Astrocyte of the spinal cord (primary cell): ENCODE results near the gene PPP1R3D.

Experiments
- DNase-seq: peaks from one replicate; pipeline ENCODE4 v3.0.0; 2011; ENCODE audit warnings: low read depth, low spot score
- H3K4me3 ChIP-seq: 2 replicates; pipeline ENCODE4 v1.5.1; 2011; ENCODE audit warnings: low read depth, mild to moderate bottlenecking, low read length, moderate library complexity
- in situ Hi-C: cut with HindIII; loops from 2 replicates; pipeline ENCODE4 v1.10.0; 2017; ENCODE audit warnings: low sequenced_read_pairs
- TF ChIP-seq, protein P1 (sequence below): IDR thresholded peaks from 2 replicates; pipeline ENCODE4 v1.5.1; 2012; ENCODE audit warnings: low read depth, mild to moderate bottlenecking, low read length, inconsistent platforms

Gene PPP1R3D, protein sequence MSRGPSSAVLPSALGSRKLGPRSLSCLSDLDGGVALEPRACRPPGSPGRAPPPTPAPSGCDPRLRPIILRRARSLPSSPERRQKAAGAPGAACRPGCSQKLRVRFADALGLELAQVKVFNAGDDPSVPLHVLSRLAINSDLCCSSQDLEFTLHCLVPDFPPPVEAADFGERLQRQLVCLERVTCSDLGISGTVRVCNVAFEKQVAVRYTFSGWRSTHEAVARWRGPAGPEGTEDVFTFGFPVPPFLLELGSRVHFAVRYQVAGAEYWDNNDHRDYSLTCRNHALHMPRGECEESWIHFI

GRCh38 chr20:59940129-59940955 is at the start of gene PPP1R3D, which contains the start of gene FAM217B:
TSS of gene PPP1R3D (minus strand) at chr20:59940305. CDS start at chr20:59939931, 374 bp downstream.
TSS of gene FAM217B (plus strand) at chr20:59940389. CDS start at chr20:59943944, 3,555 bp downstream.
- TF ChIP-seq, protein P1, sequence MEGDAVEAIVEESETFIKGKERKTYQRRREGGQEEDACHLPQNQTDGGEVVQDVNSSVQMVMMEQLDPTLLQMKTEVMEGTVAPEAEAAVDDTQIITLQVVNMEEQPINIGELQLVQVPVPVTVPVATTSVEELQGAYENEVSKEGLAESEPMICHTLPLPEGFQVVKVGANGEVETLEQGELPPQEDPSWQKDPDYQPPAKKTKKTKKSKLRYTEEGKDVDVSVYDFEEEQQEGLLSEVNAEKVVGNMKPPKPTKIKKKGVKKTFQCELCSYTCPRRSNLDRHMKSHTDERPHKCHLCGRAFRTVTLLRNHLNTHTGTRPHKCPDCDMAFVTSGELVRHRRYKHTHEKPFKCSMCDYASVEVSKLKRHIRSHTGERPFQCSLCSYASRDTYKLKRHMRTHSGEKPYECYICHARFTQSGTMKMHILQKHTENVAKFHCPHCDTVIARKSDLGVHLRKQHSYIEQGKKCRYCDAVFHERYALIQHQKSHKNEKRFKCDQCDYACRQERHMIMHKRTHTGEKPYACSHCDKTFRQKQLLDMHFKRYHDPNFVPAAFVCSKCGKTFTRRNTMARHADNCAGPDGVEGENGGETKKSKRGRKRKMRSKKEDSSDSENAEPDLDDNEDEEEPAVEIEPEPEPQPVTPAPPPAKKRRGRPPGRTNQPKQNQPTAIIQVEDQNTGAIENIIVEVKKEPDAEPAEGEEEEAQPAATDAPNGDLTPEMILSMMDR: peak; percentile 18
- H3K4me3 ChIP-seq: peak within 1 kb of the TSS; percentile 80
- in situ Hi-C loops: no loop called here
- peak; percentile 99 for DNase-seq

GRCh38 chr20:59988141-59988540 is 48.0 kb upstream of the PPP1R3D start:
- in situ Hi-C loops: no loop called here
- TF ChIP-seq, protein P1: no peak

DNA sequence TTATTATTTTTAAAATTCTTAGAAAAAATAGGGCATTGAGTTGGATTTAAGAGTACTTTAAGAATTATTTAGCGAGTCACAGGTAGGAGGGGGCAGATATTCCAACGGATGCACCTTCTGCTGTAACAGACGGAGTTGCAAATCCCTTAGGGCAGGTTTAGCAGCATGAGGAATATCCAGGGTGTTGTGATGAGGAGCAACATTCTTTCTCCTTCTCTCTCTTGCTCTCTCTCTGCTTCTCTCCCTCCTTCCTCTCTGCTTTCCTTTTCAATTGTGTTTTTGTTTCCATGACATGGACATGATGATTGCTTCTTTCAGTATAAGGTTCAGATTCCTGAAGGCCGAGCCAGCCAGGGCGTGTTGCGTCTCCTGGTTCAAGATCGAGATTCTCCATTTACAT is 47.0 kb upstream of the PPP1R3D start:
- DNase-seq: no peak
- in situ Hi-C loops: no loop called here
- no peak overlapping the region for H3K4me3 ChIP-seq
- TF ChIP-seq, protein P1: no peak

More at GRCh38 chr20:59988141-59988540, 48.0 kb upstream of the PPP1R3D start:
- no peak overlapping the region for H3K4me3 ChIP-seq
- DNase-seq: no peak

DNA sequence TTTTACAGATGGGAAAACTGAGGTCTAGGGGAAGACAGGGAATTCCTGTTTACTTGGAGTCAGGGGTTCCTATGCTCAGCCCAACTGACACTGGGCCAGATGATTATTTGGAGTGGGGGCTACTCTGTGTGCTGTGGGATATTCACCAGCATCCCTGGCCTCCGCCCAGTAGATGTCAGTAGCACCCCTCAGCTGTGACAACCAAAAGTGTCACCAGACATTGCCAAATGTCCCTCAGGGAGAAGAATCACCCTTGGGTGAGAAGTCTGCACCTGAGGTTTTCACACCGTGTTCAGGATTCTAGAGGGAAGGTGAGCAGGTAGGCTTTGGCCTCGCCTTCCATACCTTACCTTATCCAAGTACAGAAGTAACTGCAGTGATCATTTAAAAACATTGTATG is 45.8 kb upstream of the PPP1R3D start:
- no peak for DNase-seq
- TF ChIP-seq, protein P1: no peak
- no peak overlapping the region for H3K4me3 ChIP-seq
- in situ Hi-C loops: no loop called here

- in situ Hi-C loops: no loop called here
- H3K4me3 ChIP-seq: no peak overlapping the region
- TF ChIP-seq, protein P1: no peak
These were observed 45.1 kb upstream of the PPP1R3D start for GRCh38 chr20:59985164-59985563.

DNA sequence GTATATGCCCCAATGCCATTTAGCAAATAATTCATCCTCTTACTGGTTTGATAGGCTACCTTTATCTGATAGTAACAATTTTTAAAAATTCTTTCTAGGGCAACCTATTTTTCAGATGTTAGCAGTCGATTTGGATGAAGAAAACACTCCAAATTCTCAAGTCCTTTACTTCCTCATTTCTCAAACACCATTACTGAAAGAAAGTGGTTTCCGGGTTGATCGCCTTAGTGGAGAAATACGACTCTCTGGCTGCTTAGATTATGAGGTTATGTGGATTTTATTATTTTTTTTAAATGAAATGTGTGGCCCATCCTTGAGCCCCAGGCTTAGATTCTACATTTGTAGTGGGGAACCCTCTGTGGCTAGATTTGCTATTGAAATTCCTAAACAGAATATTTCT is 44.4 kb upstream of the PPP1R3D start:
- in situ Hi-C loops: no loop called here
- no peak overlapping the region for H3K4me3 ChIP-seq
- TF ChIP-seq, protein P1: no peak
- no peak for DNase-seq

More at GRCh38 chr20:59985164-59985563, 45.1 kb upstream of the PPP1R3D start:
- DNase-seq: no peak
